C4-2B (cell line): ENCODE results near the gene HLA-B.

Experiments
- ZFX ChIP-seq: fragments of 450-650 bp; IDR thresholded peaks from 2 replicates; pipeline ENCODE4 v1.6.1; 2017
- TF ChIP-seq, protein P1 (sequence below): fragments of 450-650 bp; conservative IDR thresholded peaks from 2 replicates; pipeline ENCODE4 v1.5.1; 2017; ENCODE audit warnings: mild to moderate bottlenecking

DNA sequence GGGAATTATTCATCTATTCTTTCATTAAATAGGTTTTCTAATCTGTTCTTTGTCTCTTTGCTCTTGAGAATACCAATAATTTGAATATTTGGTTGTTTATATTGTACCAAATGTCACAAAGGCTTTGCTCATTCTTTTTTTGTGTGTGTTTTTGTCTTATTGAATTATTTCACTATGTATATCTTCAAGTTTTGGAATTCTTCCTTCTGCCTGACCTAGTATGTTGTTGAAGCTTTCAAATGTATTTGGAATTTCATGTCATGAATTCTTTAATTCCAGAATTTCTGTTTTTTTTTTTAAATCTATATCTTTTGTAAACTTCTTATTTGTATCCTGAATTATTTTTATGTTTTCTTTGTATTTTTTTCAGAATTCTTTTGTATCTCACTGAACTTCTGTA lies 16.8 kb downstream of the HLA-B start:
- TF ChIP-seq, protein P1, sequence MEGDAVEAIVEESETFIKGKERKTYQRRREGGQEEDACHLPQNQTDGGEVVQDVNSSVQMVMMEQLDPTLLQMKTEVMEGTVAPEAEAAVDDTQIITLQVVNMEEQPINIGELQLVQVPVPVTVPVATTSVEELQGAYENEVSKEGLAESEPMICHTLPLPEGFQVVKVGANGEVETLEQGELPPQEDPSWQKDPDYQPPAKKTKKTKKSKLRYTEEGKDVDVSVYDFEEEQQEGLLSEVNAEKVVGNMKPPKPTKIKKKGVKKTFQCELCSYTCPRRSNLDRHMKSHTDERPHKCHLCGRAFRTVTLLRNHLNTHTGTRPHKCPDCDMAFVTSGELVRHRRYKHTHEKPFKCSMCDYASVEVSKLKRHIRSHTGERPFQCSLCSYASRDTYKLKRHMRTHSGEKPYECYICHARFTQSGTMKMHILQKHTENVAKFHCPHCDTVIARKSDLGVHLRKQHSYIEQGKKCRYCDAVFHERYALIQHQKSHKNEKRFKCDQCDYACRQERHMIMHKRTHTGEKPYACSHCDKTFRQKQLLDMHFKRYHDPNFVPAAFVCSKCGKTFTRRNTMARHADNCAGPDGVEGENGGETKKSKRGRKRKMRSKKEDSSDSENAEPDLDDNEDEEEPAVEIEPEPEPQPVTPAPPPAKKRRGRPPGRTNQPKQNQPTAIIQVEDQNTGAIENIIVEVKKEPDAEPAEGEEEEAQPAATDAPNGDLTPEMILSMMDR, result no peak
- no peak for TF ChIP-seq ZFX
